Endothelial cell of umbilical vein (primary cell): ENCODE results near the gene STAC2. TPM values are rescaled to one million over a fixed set of nuclear protein-coding genes. Genes with fewer than 3 reads are reported as not detected.

Experiments used
- BruUV-seq: library from RNA; stranded (reverse); fragments of 400-500 nt; replicated peaks from 2 replicates; lab custom pipeline; 2021; lab: Mats Ljungman, UMichigan
- CTCF ChIA-PET: fragments of 300-600, 350-600 bp; sonication (Branson Sonifier 250); formaldehyde crosslinking; loops from one replicate; lab custom pipeline; 2021; ENCODE audit warnings: antibody characterized with exemption, inconsistent platforms; lab: Charles Lee
- POLR2A ChIA-PET: fragments of 300-600, 350-600 bp; sonication (Branson Sonifier 250); formaldehyde crosslinking; loops from one replicate; lab custom pipeline; 2021; ENCODE audit warnings: antibody characterized with exemption, inconsistent platforms; lab: Charles Lee
- DNase-seq: peaks from one replicate; pipeline ENCODE4 v3.0.0-alpha.2; 2011; ENCODE audit warnings: low read depth, low spot score
- FAIRE-seq: peaks from 2 replicates; lab custom pipeline; 2011; peaks lifted over from hg19 to GRCh38; lab: Jason Lieb, UNC
- H2AFZ ChIP-seq: 2 replicates; pipeline ENCODE4 v1.6.0; 2012; ENCODE audit warnings: low read depth, low read length, control low read depth, inconsistent platforms
- H3K27ac ChIP-seq: 2 replicates; pipeline ENCODE4 v1.5.1; 2011; ENCODE audit warnings: low read depth, mild to moderate bottlenecking, control low read depth, low read length, moderate library complexity; ENCODE audit not compliant: insufficient read depth
- H3K27me3 ChIP-seq, 2 experiments: 2 replicates each; pipeline versions ENCODE4 v1.6.0 to v1.6.1; 2011; ENCODE audit warnings: low read length in 2 of 2, mixed read lengths in 1 of 2; ENCODE audit not compliant: control insufficient read depth in 2 of 2, insufficient read depth in 2 of 2
- H3K36me3 ChIP-seq, 2 experiments: 2 replicates in 1 of 2; 3 replicates in 1 of 2; pipeline ENCODE4 v1.5.1; 2011; ENCODE audit warnings: low read length in 2 of 2, mild to moderate bottlenecking in 1 of 2, moderate library complexity in 1 of 2; ENCODE audit not compliant: control insufficient read depth in 2 of 2, insufficient read depth in 2 of 2; ENCODE audit errors: extremely low read depth in 1 of 2
- H3K4me1 ChIP-seq: 3 replicates; pipeline ENCODE4 v1.5.1; 2011; ENCODE audit warnings: mild to moderate bottlenecking, low read length; ENCODE audit not compliant: control insufficient read depth, insufficient read depth; ENCODE audit errors: extremely low read depth
- H3K4me2 ChIP-seq: 2 replicates; pipeline ENCODE4 v1.6.1; 2011; ENCODE audit warnings: low read length, control low read depth, mixed read lengths; ENCODE audit not compliant: insufficient read depth
- H3K4me3 ChIP-seq, 3 experiments: fragments of 200-600 bp in 1 of 3; sonication (generic), shearing (Covaris generic) in 1 of 3; replicated peaks in 1 of 3; 2 replicates each; pipeline ENCODE4 v1.5.1; 2011 to 2016; ENCODE audit warnings: control low read depth in 3 of 3, low read length in 3 of 3, mild to moderate bottlenecking in 2 of 3, inconsistent platforms in 1 of 3, low read depth in 1 of 3, moderate library complexity in 1 of 3; ENCODE audit not compliant: insufficient read depth in 1 of 3
- H3K79me2 ChIP-seq: 2 replicates; pipeline ENCODE4 v1.6.0; 2012; ENCODE audit warnings: low read length, inconsistent platforms; ENCODE audit not compliant: control insufficient read depth, insufficient read depth
- H3K9ac ChIP-seq: replicated peaks from 2 replicates; pipeline ENCODE3; 2011; ENCODE audit warnings: low read length, control low read depth; ENCODE audit not compliant: insufficient read depth; ENCODE audit errors: extremely low read depth
- H3K9me1 ChIP-seq: replicated peaks from 3 replicates; pipeline ENCODE4 v1.6.0; 2011; ENCODE audit warnings: mild to moderate bottlenecking, low read length; ENCODE audit not compliant: control insufficient read depth, insufficient read depth; ENCODE audit errors: extremely low read depth
- H3K9me3 ChIP-seq: replicated peaks from 2 replicates; pipeline ENCODE4 v1.5.1; 2012; ENCODE audit warnings: low read length, inconsistent platforms; ENCODE audit not compliant: control insufficient read depth, insufficient read depth
- H4K20me1 ChIP-seq: replicated peaks from 2 replicates; pipeline ENCODE3; 2011; ENCODE audit warnings: mild to moderate bottlenecking, low read length; ENCODE audit not compliant: control insufficient read depth, insufficient read depth; ENCODE audit errors: extremely low read depth
- EZH2 ChIP-seq: IDR thresholded peaks from 2 replicates; pipeline ENCODE4 v1.6.1; 2012; ENCODE audit warnings: borderline replicate concordance, low read depth, mild to moderate bottlenecking, moderate library complexity, low read length, inconsistent platforms; ENCODE audit not compliant: severe bottlenecking
- FOS ChIP-seq: IDR thresholded peaks from 2 replicates; pipeline ENCODE4 v1.6.1; 2011; ENCODE audit warnings: mild to moderate bottlenecking, low read length, moderate library complexity, borderline replicate concordance; ENCODE audit not compliant: insufficient read depth
- POLR2A ChIP-seq: IDR thresholded peaks from 2 replicates; pipeline ENCODE4 v1.6.1; 2012; ENCODE audit warnings: low read depth, mild to moderate bottlenecking, control low read depth, low read length
- dilution Hi-C: fragments of 300-500 bp; cut with MboI; formaldehyde crosslinking; loops from one replicate; pipeline ENCODE4 v1.15.0; 2019; ENCODE audit warnings: low sequenced_read_pairs; ENCODE audit not compliant: extremely low pct_ligation_motif_present
- intact Hi-C: fragments of 100-400 bp; cut with micrococcal nuclease; formaldehyde crosslinking; loops from one replicate; pipeline ENCODE4 v1.10.0; 2022
- polyA plus RNA-seq, 4 experiments: library from polyadenylated mRNA; depleted of rRNA in 3 of 4; stranded (reverse) in 3 of 4; unstranded in 1 of 4; fragments of >200 nt; gene quantifications; 2 replicates each; pipeline versions ENCODE4 v1.2.1 to v1.2.3, GENCODE V29; 2011 to 2012; ENCODE audit warnings: missing spikeins in 1 of 4
- total RNA-seq: library from RNA; stranded (reverse); gene quantifications from 2 replicates; pipeline ENCODE4 v1.2.3, GENCODE V29; 2021

The STAC2 gene
- total and polyA plus RNA-seq, 2 donors (not counting 3 experiments of a cell fraction or from before 2014, with no cell fraction given) = not detected

DNA sequence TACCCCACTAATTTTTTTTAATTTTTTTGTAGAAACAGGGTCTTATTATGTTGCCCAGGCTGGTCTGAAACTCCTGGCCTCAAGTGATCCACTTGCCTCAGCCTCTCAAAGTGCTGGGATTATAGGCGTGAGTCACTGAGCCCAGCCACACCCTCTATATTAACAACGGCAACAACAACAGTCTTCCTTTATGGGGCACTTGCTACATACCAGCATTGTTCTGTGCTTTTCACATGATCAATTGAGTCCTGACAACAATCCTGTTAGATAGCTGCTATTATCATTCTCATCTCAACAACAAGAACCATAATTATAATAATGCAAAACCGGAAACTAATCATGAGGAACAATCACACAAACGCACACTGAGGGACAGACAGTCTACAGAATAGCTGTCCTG lies 47.2 kb downstream of the STAC2 start:
- POLR2A ChIA-PET = interaction anchor here (2.0 kb wide), 1 partner anchor 21 kb away, joined by 5 read pairs; the partner anchor contains the start of gene RPL19
- BruUV-seq = no TSS peak
- no peaks in the 10 kb centered on the region for H3K9me3 ChIP-seq
- intact Hi-C loops (loop anchor here (2.0 kb wide), 1 partner anchor 16 kb away; no protein-coding TSS in a partner anchor), dilution Hi-C loops (no loop called here)
- peak; percentile 77 for DNase-seq
- H3K9me1 ChIP-seq = no peaks in the 10 kb centered on the region
- peak overlapping the region; percentile 38 for H3K27ac ChIP-seq
- peaks cover 7 to 15% of the 10 kb centered on the region in 2 experiments for H3K36me3 ChIP-seq
- CTCF ChIA-PET = interaction anchor here (0.6 to 11.0 kb wide), 7 partner anchors 9 to 463 kb away, joined by 3 to 130 read pairs (median 5); no protein-coding TSS in a partner anchor
- no peaks in the 10 kb centered on the region for H3K79me2 ChIP-seq
- no peak overlapping the region for H3K9ac ChIP-seq
- no peak overlapping the region for H2AFZ ChIP-seq
- peaks cover 12% of the 10 kb centered on the region for H3K4me1 ChIP-seq
- no peak overlapping the region for H3K4me3 ChIP-seq
- no peaks in the 10 kb centered on the region for H3K27me3 ChIP-seq
- H4K20me1 ChIP-seq = no peaks in the 10 kb centered on the region
- peak; percentile 94 for FAIRE-seq
- H3K4me2 ChIP-seq = no peak overlapping the region
- peak; percentile 53 for TF ChIP-seq FOS
- no peak for TF ChIP-seq POLR2A

DNA sequence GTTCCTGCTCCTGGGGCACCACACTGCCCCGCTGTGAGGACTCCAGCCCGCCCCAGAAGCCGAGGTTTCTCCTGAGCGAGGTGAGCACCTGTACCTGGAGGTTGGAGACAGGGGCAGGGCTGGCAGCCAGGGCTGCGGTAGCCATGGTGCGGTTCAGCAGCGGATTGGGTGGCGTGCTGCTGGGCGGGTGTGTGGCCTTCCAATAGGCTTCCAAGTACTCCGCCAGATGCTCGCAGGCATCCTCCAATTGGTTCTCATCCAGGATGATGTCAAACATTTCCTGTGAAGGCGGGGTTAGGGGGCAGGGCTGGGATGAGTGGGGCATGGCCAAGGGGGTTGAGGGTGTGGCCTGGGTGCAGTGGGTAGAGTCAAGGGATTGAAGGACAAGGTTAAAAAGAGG lies 48.5 kb downstream of the STAC2 start:
- FAIRE-seq = no peak
- H3K9me3 ChIP-seq = no peaks in the 10 kb centered on the region
- intact Hi-C loops (no loop called here), dilution Hi-C loops (no loop called here)
- H3K9me1 ChIP-seq = no peaks in the 10 kb centered on the region
- H3K27ac ChIP-seq = no peak overlapping the region
- TF ChIP-seq EZH2 = no peak
- ChIA-PET CTCF (interaction anchor here (2.0 to 11.0 kb wide), 2 partner anchors 13 to 194 kb away, joined by 11 to 130 read pairs; no protein-coding TSS in a partner anchor), POLR2A (no interaction called here)
- no peaks in the 10 kb centered on the region for H3K27me3 ChIP-seq
- peaks cover 5 to 8% of the 10 kb centered on the region in 2 experiments for H3K36me3 ChIP-seq
- no peaks in the 10 kb centered on the region for H3K79me2 ChIP-seq
- H3K9ac ChIP-seq = no peak overlapping the region
- H3K4me1 ChIP-seq = peaks cover 12% of the 10 kb centered on the region
- H4K20me1 ChIP-seq = no peaks in the 10 kb centered on the region
- H3K4me3 ChIP-seq = no peak overlapping the region
- no TSS peak for BruUV-seq
- no peak overlapping the region for H2AFZ ChIP-seq
- no peak for DNase-seq
- no peak overlapping the region for H3K4me2 ChIP-seq
